HCT116 (cell line): Measurements from ENCODE around the gene ARHGEF25. TPM values are rescaled to one million over a fixed set of nuclear protein-coding genes. Genes with fewer than 3 reads are reported as not detected.

Source experiments
- ATAC-seq: fragments of 200-7000 bp; cut with Tn5 transposase; 2 replicates; pipeline ENCODE4 v1.9.1; 2020; ENCODE audit warnings: mild to moderate bottlenecking, moderate library complexity
- BruUV-seq: library from RNA; stranded (reverse); fragments of 400-500 nt; replicated peaks from 2 replicates; lab custom pipeline; 2021; lab: Mats Ljungman, UMichigan
- CTCF ChIA-PET: fragments of 300-600 bp; sonication (Branson Sonifier 250); formaldehyde crosslinking; loops from one replicate; lab custom pipeline; 2021; ENCODE audit warnings: antibody characterized with exemption; lab: Charles Lee
- POLR2A ChIA-PET: fragments of 300-600, 350-600 bp; sonication (Branson Sonifier 250); formaldehyde crosslinking; loops from one replicate; lab custom pipeline; 2021; ENCODE audit warnings: antibody characterized with exemption; lab: Charles Lee
- RAD21 ChIA-PET, 2 experiments: fragments of 300-600 bp; sonication (Branson Sonifier 250); formaldehyde crosslinking; loops; one replicate each; lab custom pipeline; 2023; ENCODE audit warnings: low total read pairs in 2 of 2; ENCODE audit not compliant: uncharacterized antibody in 2 of 2, unreplicated experiment in 2 of 2, low non-redundant PET in 1 of 2; lab: Charles Lee
- DNase-seq: peaks from one replicate; pipeline ENCODE4 v3.0.0-alpha.2; 2010; ENCODE audit warnings: low read depth, low spot score
- H2AFZ ChIP-seq: fragments of 200-600 bp; shearing (Covaris generic), sonication (generic); 2 replicates; pipeline ENCODE4 v1.6.1; 2017; ENCODE audit warnings: low read depth, mixed run types, mixed read lengths, antibody characterized with exemption, low read length; ENCODE audit not compliant: poor library complexity, severe bottlenecking
- H3K27ac ChIP-seq: 2 replicates; pipeline ENCODE4 v1.5.1; 2012; ENCODE audit warnings: low read depth, low read length
- H3K27me3 ChIP-seq: fragments of 200-600 bp; sonication (generic); 2 replicates; pipeline ENCODE4 v1.6.1; 2016; ENCODE audit warnings: mixed run types, low read length, mixed read lengths; ENCODE audit not compliant: insufficient read depth
- H3K36me3 ChIP-seq, 2 experiments: fragments of 200-500 bp in 1 of 2; fragments of 200-600 bp in 1 of 2; sonication (Bioruptor generic) in 1 of 2; sonication (generic) in 1 of 2; 2 replicates each; pipeline versions ENCODE4 v1.5.1 to v1.6.1; 2014 to 2016; ENCODE audit warnings: low read length in 2 of 2, inconsistent platforms in 1 of 2, mixed read lengths in 1 of 2, mixed run types in 1 of 2; ENCODE audit not compliant: insufficient read depth in 2 of 2, control insufficient read depth in 1 of 2
- H3K4me1 ChIP-seq, 2 experiments: fragments of 200-600 bp in 1 of 2; sonication (generic) in 1 of 2; 2 replicates each; pipeline versions ENCODE4 v1.5.1 to v1.6.1; 2012 to 2017; ENCODE audit warnings: low read length in 2 of 2, inconsistent platforms in 1 of 2, mild to moderate bottlenecking in 1 of 2, mixed read lengths in 1 of 2, mixed run types in 1 of 2, moderate library complexity in 1 of 2; ENCODE audit not compliant: insufficient read depth in 2 of 2, control insufficient read depth in 1 of 2
- H3K4me2 ChIP-seq: fragments of 200-600 bp; sonication (generic); 2 replicates; pipeline ENCODE4 v1.6.1; 2017; ENCODE audit warnings: mixed run types, low read length, mixed read lengths
- H3K4me3 ChIP-seq, 2 experiments: fragments of 200-600 bp in 1 of 2; sonication (generic) in 1 of 2; replicated peaks in 1 of 2; 2 replicates each; pipeline ENCODE4 v1.5.1; 2011 to 2016; ENCODE audit warnings: low read length in 2 of 2, control low read depth in 1 of 2, low read depth in 1 of 2, mild to moderate bottlenecking in 1 of 2, mixed read lengths in 1 of 2, mixed run types in 1 of 2
- H3K79me2 ChIP-seq: fragments of 200-600 bp; sonication (generic); 2 replicates; pipeline ENCODE4 v1.6.1; 2017; ENCODE audit warnings: mild to moderate bottlenecking, mixed run types, low read length, moderate library complexity, mixed read lengths; ENCODE audit not compliant: insufficient read depth
- H3K9ac ChIP-seq: fragments of 200-600 bp; sonication (generic); 2 replicates; pipeline ENCODE4 v1.6.1; 2016; ENCODE audit warnings: low read length, mixed read lengths
- H3K9me2 ChIP-seq: fragments of 200-600 bp; sonication (generic), shearing (Covaris generic); 2 replicates; pipeline ENCODE4 v1.6.1; 2017; ENCODE audit warnings: mixed run types, mild to moderate bottlenecking, moderate library complexity; ENCODE audit not compliant: insufficient read depth
- H3K9me3 ChIP-seq, 2 experiments: fragments of 200-500 bp in 1 of 2; fragments of 200-600 bp in 1 of 2; sonication (Bioruptor generic) in 1 of 2; sonication (generic) in 1 of 2; 2 replicates each; pipeline ENCODE4 v1.6.1; 2014 to 2017; ENCODE audit warnings: low read length in 2 of 2, mixed read lengths in 2 of 2, inconsistent platforms in 1 of 2, low read depth in 1 of 2, mild to moderate bottlenecking in 1 of 2, mixed run types in 1 of 2, moderate library complexity in 1 of 2; ENCODE audit not compliant: control insufficient read depth in 1 of 2, insufficient read depth in 1 of 2
- H4K20me1 ChIP-seq: fragments of 200-600 bp; sonication (generic), shearing (Covaris generic); 2 replicates; pipeline ENCODE4 v1.6.1; 2017; ENCODE audit warnings: mixed run types, mild to moderate bottlenecking, moderate library complexity; ENCODE audit not compliant: insufficient read depth
- ATF3 ChIP-seq: IDR thresholded peaks from 2 replicates; pipeline ENCODE4 v1.6.1; 2012
- EZH2phosphoT487 ChIP-seq: fragments of 200-600 bp; IDR thresholded peaks from 2 replicates; pipeline ENCODE4 v1.6.1; 2018; ENCODE audit warnings: antibody characterized with exemption, borderline replicate concordance
- MAX ChIP-seq: IDR thresholded peaks from 2 replicates; pipeline ENCODE4 v1.6.1; 2012
- REST ChIP-seq: IDR thresholded peaks from 2 replicates; pipeline ENCODE4 v1.6.1; 2012; ENCODE audit warnings: low read depth
- YY1 ChIP-seq: IDR thresholded peaks from 2 replicates; pipeline ENCODE4 v1.6.1; 2011; ENCODE audit warnings: low read length, low read depth, moderate library complexity, mild to moderate bottlenecking; ENCODE audit not compliant: insufficient replicate concordance; ENCODE audit errors: extremely low read depth
- ZFX ChIP-seq: fragments of 450-650 bp; IDR thresholded peaks from 2 replicates; pipeline ENCODE4 v1.6.1; 2017
- ZNF274 ChIP-seq: fragments of 200-500 bp; sonication (Bioruptor generic); IDR thresholded peaks from 2 replicates; pipeline ENCODE4 v1.6.1; 2014; ENCODE audit warnings: mild to moderate bottlenecking, low read depth, low read length, inconsistent platforms
- intact Hi-C: fragments of 100-400 bp; cut with micrococcal nuclease; formaldehyde crosslinking; loops from 2 replicates; pipeline ENCODE4 v1.10.0; 2022
- total RNA-seq: library from RNA; stranded (reverse); gene quantifications from one replicate; pipeline ENCODE4 v1.2.1, GENCODE V29; 2021; ENCODE audit not compliant: unreplicated experiment

ARHGEF25 gene
- total RNA-seq, 1 experiment from 2014 or later, result 3.6 TPM

- Histone ChIP-seq H3K4me2 (peak overlapping the region; percentile 77), H3K27me3 (no peaks in the 10 kb centered on the region), H4K20me1 (no peaks in the 10 kb centered on the region), H3K79me2 (peaks cover 14% of the 10 kb centered on the region), H3K27ac (no peak overlapping the region), H3K9ac (no peak overlapping the region), H3K9me2 (no peaks in the 10 kb centered on the region), H3K4me1 (peaks cover 6 to 18% of the 10 kb centered on the region in 2 experiments; a peak in 3 of 4 replicates), H3K4me3 (no peak overlapping the region), H3K36me3 (peaks cover 3 to 23% of the 10 kb centered on the region in 2 experiments; a peak in 2 of 4 replicates), H2AFZ (no peak overlapping the region), H3K9me3 (no peaks in the 10 kb centered on the region)
- BruUV-seq, result no TSS peak
- DNase-seq, result no peak
- ChIA-PET POLR2A (no interaction called here), CTCF (interaction anchor here (3.4 kb wide), 1 partner anchor 10 kb away, joined by 18 read pairs; no protein-coding TSS in a partner anchor), RAD21 (no interaction called here)
- ATAC-seq, result no peak
- intact Hi-C loops, result no loop called here
- TF ChIP-seq EZH2phosphoT487 (no peak), REST (no peak), ZNF274 (no peak), YY1 (no peak), ZFX (no peak), MAX (no peak), ATF3 (no peak)
These were observed 18.6 kb upstream of the ARHGEF25 start for GRCh38 chr12:57592551-57593165.
